ENCODE measurements around the gene IGF1.

Gene IGF1

DNA sequence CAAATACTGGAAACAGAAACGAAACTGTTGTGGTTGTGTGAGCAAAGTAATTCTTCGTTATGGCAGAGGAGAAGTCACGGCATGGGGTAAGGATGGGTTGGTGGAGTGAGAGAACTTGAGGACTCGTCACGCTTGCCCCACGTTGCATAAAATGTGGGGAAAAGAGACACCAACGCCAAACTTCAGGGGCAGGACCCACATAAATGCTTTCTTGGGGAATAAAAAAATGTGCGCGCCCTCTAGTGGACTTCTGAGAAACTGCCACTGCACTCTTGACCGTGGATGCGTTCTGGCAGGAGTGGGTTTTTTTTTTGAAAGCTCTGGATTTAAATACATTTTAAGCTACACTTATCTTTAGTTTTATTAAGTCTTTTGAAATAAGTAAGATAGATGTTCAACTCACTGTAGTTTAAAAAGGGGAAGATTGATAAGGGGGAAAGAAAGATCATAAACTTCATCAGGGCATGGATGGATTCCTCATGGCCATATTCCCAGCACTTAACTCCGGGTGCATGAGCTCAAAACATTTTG is 4.1 kb upstream of the IGF1 start (continued):
- TF ChIP-seq, protein P1, sequence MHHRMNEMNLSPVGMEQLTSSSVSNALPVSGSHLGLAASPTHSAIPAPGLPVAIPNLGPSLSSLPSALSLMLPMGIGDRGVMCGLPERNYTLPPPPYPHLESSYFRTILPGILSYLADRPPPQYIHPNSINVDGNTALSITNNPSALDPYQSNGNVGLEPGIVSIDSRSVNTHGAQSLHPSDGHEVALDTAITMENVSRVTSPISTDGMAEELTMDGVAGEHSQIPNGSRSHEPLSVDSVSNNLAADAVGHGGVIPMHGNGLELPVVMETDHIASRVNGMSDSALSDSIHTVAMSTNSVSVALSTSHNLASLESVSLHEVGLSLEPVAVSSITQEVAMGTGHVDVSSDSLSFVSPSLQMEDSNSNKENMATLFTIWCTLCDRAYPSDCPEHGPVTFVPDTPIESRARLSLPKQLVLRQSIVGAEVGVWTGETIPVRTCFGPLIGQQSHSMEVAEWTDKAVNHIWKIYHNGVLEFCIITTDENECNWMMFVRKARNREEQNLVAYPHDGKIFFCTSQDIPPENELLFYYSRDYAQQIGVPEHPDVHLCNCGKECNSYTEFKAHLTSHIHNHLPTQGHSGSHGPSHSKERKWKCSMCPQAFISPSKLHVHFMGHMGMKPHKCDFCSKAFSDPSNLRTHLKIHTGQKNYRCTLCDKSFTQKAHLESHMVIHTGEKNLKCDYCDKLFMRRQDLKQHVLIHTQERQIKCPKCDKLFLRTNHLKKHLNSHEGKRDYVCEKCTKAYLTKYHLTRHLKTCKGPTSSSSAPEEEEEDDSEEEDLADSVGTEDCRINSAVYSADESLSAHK (tag by site-specific recombination; IDR thresholded peaks at IDR 0.05), result no peak
- TF ChIP-seq ZNF768 (tag by site-specific recombination; IDR thresholded peaks at IDR 0.05) (no peak), ZNF558 (tag by site-specific recombination; IDR thresholded peaks at IDR 0.05) (no peak), ZNF596 (tag by site-specific recombination; IDR thresholded peaks at IDR 0.05) (no peak), PBX3 (CRISPR knock-in tag; IDR thresholded peaks at IDR 0.05) (no peak), ZNF654 (tag by site-specific recombination; IDR thresholded peaks at IDR 0.05; ENCODE audit: low read depth) (peak; percentile 66), TCF7L2 (IDR thresholded peaks at IDR 0.05; ENCODE audit: borderline replicate concordance, low read depth, low read length) (no peak)

- POLR2A ChIA-PET, result no interaction called here
- no peak overlapping the region for H3K27ac ChIP-seq (ENCODE audit: extremely low read depth, low read depth, low read length)
- no peaks in the 10 kb centered on the region for H3K9me3 ChIP-seq (ENCODE audit: control insufficient read depth, insufficient read depth, low read depth, low read length)
- CTCF ChIA-PET, result interaction anchor here (0.6 to 2.2 kb wide), 24 partner anchors 9 to 544 kb away, joined by 3 to 8 read pairs (median 3); no protein-coding TSS in a partner anchor
- H3K4me1 ChIP-seq (ENCODE audit: control insufficient read depth, insufficient read depth, low read length), result no peaks in the 10 kb centered on the region
- TF ChIP-seq OVOL3 (tag by site-specific recombination; IDR thresholded peaks at IDR 0.05), result no peak
- TF ChIP-seq HOXD13 (CRISPR knock-in tag; IDR thresholded peaks at IDR 0.05; ENCODE audit: borderline replicate concordance), result no peak
- no peak for TF ChIP-seq ZNF23 (tag by site-specific recombination; IDR thresholded peaks at IDR 0.05; ENCODE audit: borderline replicate concordance)
- TF ChIP-seq ZNF488 (tag by site-specific recombination; IDR thresholded peaks at IDR 0.05), result no peak
- no peak for TF ChIP-seq ZNF654 (tag by site-specific recombination; IDR thresholded peaks at IDR 0.05; ENCODE audit: low read depth)
- TF ChIP-seq ZNF433 (tag by site-specific recombination; IDR thresholded peaks at IDR 0.05; ENCODE audit: low read depth), result no peak
- TF ChIP-seq ZNF518A (tag by site-specific recombination; conservative IDR thresholded peaks at IDR 0.05; ENCODE audit: low read depth), result no peak
- no peak for TF ChIP-seq GLIS1 (tag by site-specific recombination; IDR thresholded peaks at IDR 0.05)
- no peak for TF ChIP-seq ZNF391 (tag by site-specific recombination; IDR thresholded peaks at IDR 0.05; ENCODE audit: borderline replicate concordance, low read depth)
- no peak for TF ChIP-seq GLIS2 (tag by site-specific recombination; IDR thresholded peaks at IDR 0.05)
- TF ChIP-seq ZNF510 (tag by site-specific recombination; IDR thresholded peaks at IDR 0.05; ENCODE audit: insufficient replicate concordance), result no peak
- TF ChIP-seq ZBTB48 (tag by site-specific recombination; IDR thresholded peaks at IDR 0.05), result no peak
- TF ChIP-seq, protein P2, sequence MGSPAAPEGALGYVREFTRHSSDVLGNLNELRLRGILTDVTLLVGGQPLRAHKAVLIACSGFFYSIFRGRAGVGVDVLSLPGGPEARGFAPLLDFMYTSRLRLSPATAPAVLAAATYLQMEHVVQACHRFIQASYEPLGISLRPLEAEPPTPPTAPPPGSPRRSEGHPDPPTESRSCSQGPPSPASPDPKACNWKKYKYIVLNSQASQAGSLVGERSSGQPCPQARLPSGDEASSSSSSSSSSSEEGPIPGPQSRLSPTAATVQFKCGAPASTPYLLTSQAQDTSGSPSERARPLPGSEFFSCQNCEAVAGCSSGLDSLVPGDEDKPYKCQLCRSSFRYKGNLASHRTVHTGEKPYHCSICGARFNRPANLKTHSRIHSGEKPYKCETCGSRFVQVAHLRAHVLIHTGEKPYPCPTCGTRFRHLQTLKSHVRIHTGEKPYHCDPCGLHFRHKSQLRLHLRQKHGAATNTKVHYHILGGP (tag by site-specific recombination; IDR thresholded peaks at IDR 0.05), result no peak
- no peak for TF ChIP-seq ELK4 (IDR thresholded peaks at IDR 0.05; ENCODE audit: borderline replicate concordance, low read depth, low read length)
- no peak overlapping the region for H3K4me3 ChIP-seq (ENCODE audit: low read depth, low read length)
- H3K36me3 ChIP-seq (ENCODE audit: control insufficient read depth in 2 of 2, insufficient read depth in 1 of 2, low read length in 2 of 2), result no peaks in the 10 kb centered on the region
These were observed 3.7 kb upstream of the IGF1 start for GRCh38 chr12:102484017-102484416.

Measured in HEK293 (cell line).